HEK293 (cell line): ENCODE data around the gene ADAMTS12.

Experiments
- CTCF ChIA-PET: fragments of 350-600 bp; formaldehyde crosslinking; extraction: SDS; loops from one replicate; lab custom pipeline; 2021; ENCODE audit warnings: antibody characterized with exemption; lab: Yijun Ruan, JAX
- POLR2A ChIA-PET: fragments of 300-600 bp; formaldehyde crosslinking; extraction: SDS; loops from one replicate; lab custom pipeline; 2020; ENCODE audit warnings: antibody characterized with exemption, inconsistent platforms; lab: Yijun Ruan, JAX
- H3K27ac ChIP-seq: fragments of 200-500 bp; sonication (Bioruptor generic); 2 replicates; pipeline ENCODE4 v1.5.1; 2014; ENCODE audit warnings: low read depth, low read length, control low read depth, inconsistent platforms; ENCODE audit errors: extremely low read depth
- H3K36me3 ChIP-seq, 2 experiments: fragments of 200-500 bp in 1 of 2; sonication (Bioruptor generic) in 1 of 2; 1 replicate in 1 of 2; 2 replicates in 1 of 2; pipeline ENCODE4 v1.5.1; 2014 to 2017; ENCODE audit warnings: inconsistent platforms in 2 of 2, low read length in 2 of 2; ENCODE audit not compliant: control insufficient read depth in 2 of 2, insufficient read depth in 1 of 2
- H3K4me1 ChIP-seq: fragments of 200-500 bp; sonication (Bioruptor generic); 2 replicates; pipeline ENCODE4 v1.5.1; 2014; ENCODE audit warnings: mild to moderate bottlenecking, low read length, inconsistent platforms; ENCODE audit not compliant: control insufficient read depth, insufficient read depth
- H3K4me3 ChIP-seq: 2 replicates; pipeline ENCODE4 v1.5.1; 2011; ENCODE audit warnings: low read depth, mild to moderate bottlenecking, control low read depth, low read length, moderate library complexity
- H3K9me3 ChIP-seq: fragments of 200-500 bp; sonication (Bioruptor generic); 2 replicates; pipeline ENCODE4 v1.5.1; 2014; ENCODE audit warnings: low read depth, low read length, inconsistent platforms; ENCODE audit not compliant: control insufficient read depth, insufficient read depth
- BCL6B ChIP-seq: fragments of 450-650 bp; formaldehyde crosslinking; IDR thresholded peaks from 2 replicates; pipeline ENCODE4 v1.5.1; 2017; ENCODE audit warnings: missing biosample characterization, missing genetic modification characterization
- KLF10 ChIP-seq: fragments of 450-650 bp; IDR thresholded peaks from 2 replicates; pipeline ENCODE4 v1.5.1; 2018; ENCODE audit warnings: missing biosample characterization, mild to moderate bottlenecking, missing genetic modification characterization
- REST ChIP-seq: fragments of 450-650 bp; formaldehyde crosslinking; IDR thresholded peaks from 2 replicates; pipeline ENCODE4 v1.5.1; 2016; ENCODE audit warnings: missing biosample characterization, missing genetic modification characterization
- SP2 ChIP-seq: fragments of 450-650 bp; formaldehyde crosslinking; IDR thresholded peaks from 2 replicates; pipeline ENCODE4 v1.5.1; 2016; ENCODE audit warnings: missing biosample characterization, missing genetic modification characterization
- ZNF140 ChIP-seq: fragments of 450-650 bp; formaldehyde crosslinking; IDR thresholded peaks from 2 replicates; pipeline ENCODE4 v1.5.1; 2016; ENCODE audit warnings: missing biosample characterization, missing genetic modification characterization
- ZNF169 ChIP-seq: fragments of 450-650 bp; formaldehyde crosslinking; IDR thresholded peaks from 2 replicates; pipeline ENCODE4 v1.5.1; 2016; ENCODE audit warnings: missing biosample characterization, missing genetic modification characterization
- ZNF202 ChIP-seq: fragments of 450-650 bp; formaldehyde crosslinking; IDR thresholded peaks from 2 replicates; pipeline ENCODE4 v1.5.1; 2016; ENCODE audit warnings: missing biosample characterization, missing genetic modification characterization, borderline replicate concordance
- ZNF214 ChIP-seq: fragments of 450-650 bp; formaldehyde crosslinking; IDR thresholded peaks from 2 replicates; pipeline ENCODE4 v1.5.1; 2017; ENCODE audit warnings: missing biosample characterization, mild to moderate bottlenecking, missing genetic modification characterization, borderline replicate concordance
- ZNF223 ChIP-seq: fragments of 450-650 bp; formaldehyde crosslinking; IDR thresholded peaks from 2 replicates; pipeline ENCODE4 v1.5.1; 2016; ENCODE audit warnings: missing biosample characterization, missing genetic modification characterization
- ZNF248 ChIP-seq: fragments of 450-650 bp; formaldehyde crosslinking; IDR thresholded peaks from 2 replicates; pipeline ENCODE4 v1.5.1; 2017; ENCODE audit warnings: missing biosample characterization, missing genetic modification characterization
- ZNF37A ChIP-seq: fragments of 450-650 bp; IDR thresholded peaks from 2 replicates; pipeline ENCODE4 v1.5.1; 2018; ENCODE audit warnings: missing biosample characterization, missing genetic modification characterization
- ZNF404 ChIP-seq: fragments of 450-650 bp; formaldehyde crosslinking; IDR thresholded peaks from 2 replicates; pipeline ENCODE4 v1.5.1; 2017; ENCODE audit warnings: missing biosample characterization, missing genetic modification characterization
- ZNF48 ChIP-seq: fragments of 450-650 bp; formaldehyde crosslinking; IDR thresholded peaks from 2 replicates; pipeline ENCODE4 v1.5.1; 2016; ENCODE audit warnings: missing biosample characterization, missing genetic modification characterization
- ZNF571 ChIP-seq: fragments of 450-650 bp; formaldehyde crosslinking; IDR thresholded peaks from 2 replicates; pipeline ENCODE4 v1.5.0; 2017; ENCODE audit warnings: missing biosample characterization, missing genetic modification characterization
- ZNF600 ChIP-seq: fragments of 450-650 bp; formaldehyde crosslinking; IDR thresholded peaks from 2 replicates; pipeline ENCODE4 v1.5.1; 2016; ENCODE audit warnings: missing biosample characterization, missing genetic modification characterization
- ZNF707 ChIP-seq: fragments of 450-650 bp; formaldehyde crosslinking; IDR thresholded peaks from 2 replicates; pipeline ENCODE4 v1.5.1; 2016; ENCODE audit warnings: missing biosample characterization, missing genetic modification characterization
- ZSCAN18 ChIP-seq: fragments of 450-650 bp; formaldehyde crosslinking; IDR thresholded peaks from 2 replicates; pipeline ENCODE4 v1.5.1; 2016; ENCODE audit warnings: missing biosample characterization, missing genetic modification characterization
- ZSCAN23 ChIP-seq: fragments of 450-650 bp; formaldehyde crosslinking; IDR thresholded peaks from 2 replicates; pipeline ENCODE4 v1.5.1; 2016; ENCODE audit warnings: missing biosample characterization, missing genetic modification characterization
- TF ChIP-seq, protein P1 (sequence below): fragments of 450-650 bp; formaldehyde crosslinking; IDR thresholded peaks from 2 replicates; pipeline ENCODE4 v1.5.1; 2016; ENCODE audit warnings: missing biosample characterization, missing genetic modification characterization, low read depth
- TF ChIP-seq, protein P2 (sequence below): fragments of 450-650 bp; formaldehyde crosslinking; IDR thresholded peaks from 2 replicates; pipeline ENCODE4 v1.5.1; 2016; ENCODE audit warnings: missing biosample characterization, missing genetic modification characterization
- TF ChIP-seq, protein P3 (sequence below): fragments of 450-650 bp; formaldehyde crosslinking; IDR thresholded peaks from 2 replicates; pipeline ENCODE4 v1.5.1; 2016; ENCODE audit warnings: missing biosample characterization, missing genetic modification characterization

Gene ADAMTS12

GRCh38 chr5:33537240-33537639 lies 354.6 kb downstream of the ADAMTS12 start:
- Histone ChIP-seq H3K4me1 (no peaks in the 10 kb centered on the region), H3K27ac (no peak overlapping the region), H3K9me3 (no peaks in the 10 kb centered on the region), H3K36me3 (no peaks in the 10 kb centered on the region), H3K4me3 (no peak overlapping the region)
- ChIA-PET CTCF (no interaction called here), POLR2A (no interaction called here)
- no peak for TF ChIP-seq ZSCAN18 (tag by site-specific recombination)
- TF ChIP-seq, protein P1, sequence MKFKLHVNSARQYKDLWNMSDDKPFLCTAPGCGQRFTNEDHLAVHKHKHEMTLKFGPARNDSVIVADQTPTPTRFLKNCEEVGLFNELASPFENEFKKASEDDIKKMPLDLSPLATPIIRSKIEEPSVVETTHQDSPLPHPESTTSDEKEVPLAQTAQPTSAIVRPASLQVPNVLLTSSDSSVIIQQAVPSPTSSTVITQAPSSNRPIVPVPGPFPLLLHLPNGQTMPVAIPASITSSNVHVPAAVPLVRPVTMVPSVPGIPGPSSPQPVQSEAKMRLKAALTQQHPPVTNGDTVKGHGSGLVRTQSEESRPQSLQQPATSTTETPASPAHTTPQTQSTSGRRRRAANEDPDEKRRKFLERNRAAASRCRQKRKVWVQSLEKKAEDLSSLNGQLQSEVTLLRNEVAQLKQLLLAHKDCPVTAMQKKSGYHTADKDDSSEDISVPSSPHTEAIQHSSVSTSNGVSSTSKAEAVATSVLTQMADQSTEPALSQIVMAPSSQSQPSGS (tag by site-specific recombination): no peak
- TF ChIP-seq BCL6B: no peak
- TF ChIP-seq ZNF169 (tag by site-specific recombination): no peak
- TF ChIP-seq ZNF571 (tag by site-specific recombination): no peak
- TF ChIP-seq KLF10 (tag by site-specific recombination): no peak
- no peak for TF ChIP-seq ZNF202
- TF ChIP-seq ZSCAN23 (tag by site-specific recombination): no peak
- TF ChIP-seq ZNF37A (tag by site-specific recombination): no peak
- TF ChIP-seq ZNF214: no peak
- TF ChIP-seq ZNF600 (tag by site-specific recombination): no peak
- TF ChIP-seq ZNF248 (tag by site-specific recombination): no peak
- no peak for TF ChIP-seq SP2 (tag by site-specific recombination)
- TF ChIP-seq, protein P2, sequence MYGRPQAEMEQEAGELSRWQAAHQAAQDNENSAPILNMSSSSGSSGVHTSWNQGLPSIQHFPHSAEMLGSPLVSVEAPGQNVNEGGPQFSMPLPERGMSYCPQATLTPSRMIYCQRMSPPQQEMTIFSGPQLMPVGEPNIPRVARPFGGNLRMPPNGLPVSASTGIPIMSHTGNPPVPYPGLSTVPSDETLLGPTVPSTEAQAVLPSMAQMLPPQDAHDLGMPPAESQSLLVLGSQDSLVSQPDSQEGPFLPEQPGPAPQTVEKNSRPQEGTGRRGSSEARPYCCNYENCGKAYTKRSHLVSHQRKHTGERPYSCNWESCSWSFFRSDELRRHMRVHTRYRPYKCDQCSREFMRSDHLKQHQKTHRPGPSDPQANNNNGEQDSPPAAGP (tag by site-specific recombination): no peak
- TF ChIP-seq ZNF223 (tag by site-specific recombination): no peak
- TF ChIP-seq ZNF140: no peak
- no peak for TF ChIP-seq ZNF404 (tag by site-specific recombination)

- H3K4me1 ChIP-seq: no peaks in the 10 kb centered on the region
- no peak overlapping the region for H3K27ac ChIP-seq
- no peaks in the 10 kb centered on the region for H3K36me3 ChIP-seq
- ChIA-PET CTCF (interaction anchor here (0.6 kb wide), 1 partner anchor 46 kb away, joined by 4 read pairs; no protein-coding TSS in a partner anchor), POLR2A (no interaction called here)
- TF ChIP-seq, protein P3, sequence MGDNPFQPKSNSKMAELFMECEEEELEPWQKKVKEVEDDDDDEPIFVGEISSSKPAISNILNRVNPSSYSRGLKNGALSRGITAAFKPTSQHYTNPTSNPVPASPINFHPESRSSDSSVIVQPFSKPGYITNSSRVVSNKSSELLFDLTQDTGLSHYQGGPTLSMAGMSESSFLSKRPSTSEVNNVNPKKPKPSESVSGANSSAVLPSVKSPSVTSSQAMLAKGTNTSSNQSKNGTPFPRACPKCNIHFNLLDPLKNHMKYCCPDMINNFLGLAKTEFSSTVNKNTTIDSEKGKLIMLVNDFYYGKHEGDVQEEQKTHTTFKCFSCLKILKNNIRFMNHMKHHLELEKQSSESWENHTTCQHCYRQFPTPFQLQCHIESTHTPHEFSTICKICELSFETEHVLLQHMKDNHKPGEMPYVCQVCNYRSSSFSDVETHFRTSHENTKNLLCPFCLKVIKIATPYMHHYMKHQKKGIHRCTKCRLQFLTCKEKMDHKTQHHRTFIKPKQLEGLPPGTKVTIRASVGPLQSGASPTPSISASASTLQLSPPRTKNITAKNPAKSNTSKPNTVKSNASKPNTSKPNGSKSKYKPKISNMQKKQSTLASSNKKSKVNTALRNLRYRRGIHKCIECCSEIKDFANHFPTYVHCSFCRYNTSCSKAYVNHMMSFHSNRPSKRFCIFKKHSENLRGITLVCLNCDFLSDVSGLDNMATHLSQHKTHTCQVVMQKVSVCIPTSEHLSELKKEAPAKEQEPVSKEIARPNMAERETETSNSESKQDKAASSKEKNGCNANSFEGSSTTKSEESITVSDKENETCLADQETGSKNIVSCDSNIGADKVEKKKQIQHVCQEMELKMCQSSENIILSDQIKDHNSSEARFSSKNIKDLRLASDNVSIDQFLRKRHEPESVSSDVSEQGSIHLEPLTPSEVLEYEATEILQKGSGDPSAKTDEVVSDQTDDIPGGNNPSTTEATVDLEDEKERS (tag by site-specific recombination): no peak
- TF ChIP-seq ZNF707 (tag by site-specific recombination) (no peak), ZNF48 (tag by site-specific recombination) (no peak), SP2 (tag by site-specific recombination) (no peak), REST (tag by site-specific recombination) (no peak)
- H3K9me3 ChIP-seq: no peaks in the 10 kb centered on the region
- no peak overlapping the region for H3K4me3 ChIP-seq
Measured at GRCh38 chr5:33536802-33537201, 355.0 kb downstream of the ADAMTS12 start.
